H9 (cell line): ENCODE measurements around the gene PTX3. TPM values are rescaled to one million over a fixed set of nuclear protein-coding genes. Genes with fewer than 3 reads are reported as not detected.

ENCODE experiments used
- DNase-seq: peaks from one replicate; pipeline ENCODE4 v3.0.0-alpha.2; 2017
- H2AFZ ChIP-seq: one replicate; pipeline ENCODE4 v1.6.1; 2013; ENCODE audit warnings: mild to moderate bottlenecking, low read length, control low read depth, moderate library complexity
- H2AK5ac ChIP-seq: 2 replicates; pipeline ENCODE4 v1.6.1; 2013; ENCODE audit warnings: low read length, control low read depth, mixed read lengths; ENCODE audit not compliant: insufficient read length
- H2BK120ac ChIP-seq: one replicate; pipeline ENCODE4 v1.6.1; 2013; ENCODE audit warnings: low read depth, mild to moderate bottlenecking, low read length, control low read depth, inconsistent platforms; ENCODE audit not compliant: poor library complexity, severe bottlenecking
- H2BK12ac ChIP-seq: 2 replicates; pipeline ENCODE4 v1.6.1; 2013; ENCODE audit warnings: low read length, control low read depth, mixed read lengths, low read depth; ENCODE audit not compliant: insufficient read length
- H2BK15ac ChIP-seq: 2 replicates; pipeline ENCODE4 v1.6.1; 2013; ENCODE audit warnings: low read depth, low read length, control low read depth
- H2BK20ac ChIP-seq: one replicate; pipeline ENCODE4 v1.6.1; 2013; ENCODE audit warnings: low read depth, mild to moderate bottlenecking, low read length, control low read depth, inconsistent platforms; ENCODE audit not compliant: poor library complexity, severe bottlenecking
- H2BK5ac ChIP-seq: 2 replicates; pipeline ENCODE4 v1.6.1; 2013; ENCODE audit warnings: low read length, control low read depth, mixed read lengths; ENCODE audit not compliant: insufficient read length
- H3K14ac ChIP-seq: 2 replicates; pipeline ENCODE4 v1.6.1; 2013; ENCODE audit warnings: low read length, control low read depth; ENCODE audit not compliant: insufficient read depth
- H3K18ac ChIP-seq: 2 replicates; pipeline ENCODE4 v1.6.1; 2013; ENCODE audit warnings: low read depth, mild to moderate bottlenecking, mixed read lengths, low read length, control low read depth; ENCODE audit not compliant: insufficient read length
- H3K23ac ChIP-seq: 2 replicates; pipeline ENCODE4 v1.6.1; 2013; ENCODE audit warnings: low read length, control low read depth, mixed read lengths, low read depth; ENCODE audit not compliant: insufficient read length
- H3K23me2 ChIP-seq: 2 replicates; pipeline ENCODE4 v1.6.1; 2013; ENCODE audit warnings: low read depth, mild to moderate bottlenecking, mixed read lengths, low read length, control low read depth; ENCODE audit not compliant: insufficient read length, poor library complexity, severe bottlenecking
- H3K27ac ChIP-seq: 2 replicates; pipeline ENCODE4 v1.5.1; 2013; ENCODE audit warnings: low read length, control low read depth, mixed read lengths, low read depth; ENCODE audit not compliant: insufficient read length
- H3K27me3 ChIP-seq: 2 replicates; pipeline ENCODE4 v1.6.1; 2013; ENCODE audit warnings: low read length, control low read depth, inconsistent platforms; ENCODE audit not compliant: insufficient read depth
- H3K4ac ChIP-seq: 2 replicates; pipeline ENCODE4 v1.6.1; 2013; ENCODE audit warnings: low read depth, mild to moderate bottlenecking, control low read depth, inconsistent platforms, low read length, moderate library complexity
- H3K4me1 ChIP-seq: 2 replicates; pipeline ENCODE4 v1.6.1; 2013; ENCODE audit warnings: low read length, control low read depth, inconsistent platforms; ENCODE audit not compliant: insufficient read depth
- H3K4me2 ChIP-seq: 2 replicates; pipeline ENCODE4 v1.6.1; 2013; ENCODE audit warnings: low read length, control low read depth, mixed read lengths; ENCODE audit not compliant: insufficient read length, insufficient read depth
- H3K56ac ChIP-seq: 2 replicates; pipeline ENCODE4 v1.6.1; 2013; ENCODE audit warnings: low read depth, mild to moderate bottlenecking, mixed read lengths, low read length, control low read depth; ENCODE audit not compliant: insufficient read length
- H3K79me1 ChIP-seq: 2 replicates; pipeline ENCODE4 v1.6.1; 2013; ENCODE audit warnings: low read depth, mild to moderate bottlenecking, moderate library complexity, low read length, control low read depth, inconsistent platforms; ENCODE audit not compliant: insufficient read depth, poor library complexity, severe bottlenecking
- H3K79me2 ChIP-seq: 2 replicates; pipeline ENCODE4 v1.6.1; 2013; ENCODE audit warnings: low read length, control low read depth, inconsistent platforms; ENCODE audit not compliant: insufficient read depth
- H3K9ac ChIP-seq: 2 replicates; pipeline ENCODE4 v1.6.1; 2013; ENCODE audit warnings: low read length, control low read depth, mixed read lengths; ENCODE audit not compliant: insufficient read length; ENCODE audit errors: extremely low read depth
- H3K9me3 ChIP-seq: one replicate; pipeline ENCODE4 v1.6.1; 2013; ENCODE audit warnings: low read depth, low read length, inconsistent platforms; ENCODE audit not compliant: control insufficient read depth
- H3T11ph ChIP-seq: one replicate; pipeline ENCODE4 v1.6.1; 2013; ENCODE audit warnings: mild to moderate bottlenecking, low read length, control low read depth, inconsistent platforms
- H4K20me1 ChIP-seq: one replicate; pipeline ENCODE4 v1.6.1; 2013; ENCODE audit not compliant: control insufficient read depth, insufficient read length, insufficient read depth
- H4K5ac ChIP-seq: 2 replicates; pipeline ENCODE4 v1.6.1; 2013; ENCODE audit warnings: low read depth, mild to moderate bottlenecking, mixed read lengths, low read length, control low read depth; ENCODE audit not compliant: insufficient read length
- H4K8ac ChIP-seq: replicated peaks from 2 replicates; pipeline ENCODE4 v1.6.1; 2013; ENCODE audit warnings: low read length, control low read depth, mixed read lengths, low read depth; ENCODE audit not compliant: insufficient read length
- H4K91ac ChIP-seq: 2 replicates; pipeline ENCODE4 v1.6.1; 2013; ENCODE audit warnings: low read depth, mild to moderate bottlenecking, moderate library complexity, mixed read lengths, low read length, control low read depth; ENCODE audit not compliant: insufficient read length
- H3K27ac Mint-ChIP-seq, 3 experiments: 2 replicates in 2 of 3; 3 replicates in 1 of 3; pipeline ENCODE4 v1.8.0; 2020 to 2021; ENCODE audit warnings: mixed read lengths in 3 of 3, mild to moderate bottlenecking in 1 of 3, moderate library complexity in 1 of 3
- H3K27me3 Mint-ChIP-seq: 2 replicates; pipeline ENCODE4 v1.8.0; 2021; ENCODE audit warnings: low read depth, mild to moderate bottlenecking, moderate library complexity, mixed read lengths
- H3K36me3 Mint-ChIP-seq, 3 experiments: 2 replicates in 2 of 3; 3 replicates in 1 of 3; pipeline ENCODE4 v1.8.0; 2020 to 2021; ENCODE audit warnings: low read depth in 3 of 3, mixed read lengths in 3 of 3; ENCODE audit not compliant: insufficient read depth in 1 of 3
- H3K4me1 Mint-ChIP-seq, 2 experiments: 2 replicates each; pipeline ENCODE4 v1.8.0; 2020; ENCODE audit warnings: mixed read lengths in 2 of 2
- H3K4me3 Mint-ChIP-seq, 2 experiments: 2 replicates in 1 of 2; 3 replicates in 1 of 2; pipeline ENCODE4 v1.8.0; 2020 to 2021; ENCODE audit warnings: mild to moderate bottlenecking in 2 of 2, mixed read lengths in 2 of 2, moderate library complexity in 1 of 2
- H3K9me3 Mint-ChIP-seq, 2 experiments: 2 replicates in 1 of 2; 3 replicates in 1 of 2; pipeline ENCODE4 v1.8.0; 2020; ENCODE audit warnings: mild to moderate bottlenecking in 2 of 2, mixed read lengths in 2 of 2, moderate library complexity in 1 of 2
- WGBS: extraction: QIAGEN DNeasy Blood & Tissue Kit; methylation state at CpG from one replicate; pipeline ENCODE4 v1.1.7; 2013; ENCODE audit warnings: missing lambda C conversion rate, low lambda C conversion rate, mixed read lengths; ENCODE audit not compliant: insufficient read length; ENCODE audit errors: extremely low coverage; 5-methylcytosine and 5-hydroxymethylcytosine counted together
- total RNA-seq: library from RNA; stranded (reverse); gene quantifications from 2 replicates; pipeline ENCODE4 v1.2.1, GENCODE V29; 2021
- TF ChIP-seq, protein P1 (sequence below): fragments of 200-600 bp; sonication (generic); conservative IDR thresholded peaks from 3 replicates; pipeline ENCODE4 v1.8.0; 2021; ENCODE audit warnings: antibody characterized with exemption, mild to moderate bottlenecking

Gene PTX3
- total RNA-seq, 1 experiment from 2014 or later = 0.11 TPM

- TF ChIP-seq, protein P1, sequence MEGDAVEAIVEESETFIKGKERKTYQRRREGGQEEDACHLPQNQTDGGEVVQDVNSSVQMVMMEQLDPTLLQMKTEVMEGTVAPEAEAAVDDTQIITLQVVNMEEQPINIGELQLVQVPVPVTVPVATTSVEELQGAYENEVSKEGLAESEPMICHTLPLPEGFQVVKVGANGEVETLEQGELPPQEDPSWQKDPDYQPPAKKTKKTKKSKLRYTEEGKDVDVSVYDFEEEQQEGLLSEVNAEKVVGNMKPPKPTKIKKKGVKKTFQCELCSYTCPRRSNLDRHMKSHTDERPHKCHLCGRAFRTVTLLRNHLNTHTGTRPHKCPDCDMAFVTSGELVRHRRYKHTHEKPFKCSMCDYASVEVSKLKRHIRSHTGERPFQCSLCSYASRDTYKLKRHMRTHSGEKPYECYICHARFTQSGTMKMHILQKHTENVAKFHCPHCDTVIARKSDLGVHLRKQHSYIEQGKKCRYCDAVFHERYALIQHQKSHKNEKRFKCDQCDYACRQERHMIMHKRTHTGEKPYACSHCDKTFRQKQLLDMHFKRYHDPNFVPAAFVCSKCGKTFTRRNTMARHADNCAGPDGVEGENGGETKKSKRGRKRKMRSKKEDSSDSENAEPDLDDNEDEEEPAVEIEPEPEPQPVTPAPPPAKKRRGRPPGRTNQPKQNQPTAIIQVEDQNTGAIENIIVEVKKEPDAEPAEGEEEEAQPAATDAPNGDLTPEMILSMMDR = no peak
- Histone ChIP-seq H2BK120ac (no peak overlapping the region), H4K91ac (no peak overlapping the region), H3K27me3 (no peaks in the 10 kb centered on the region), H2AK5ac (no peak overlapping the region), H3K9ac (no peak overlapping the region), H2BK15ac (no peak overlapping the region), H3T11ph (no peak overlapping the region), H3K14ac (no peak overlapping the region), H3K23ac (no peak overlapping the region), H4K20me1 (no peaks in the 10 kb centered on the region), H3K79me1 (no peaks in the 10 kb centered on the region), H2BK20ac (no peak overlapping the region), H2BK12ac (no peak overlapping the region), H3K4me2 (no peak overlapping the region), H3K56ac (no peak overlapping the region), H2AFZ (no peak overlapping the region), H3K23me2 (no peaks in the 10 kb centered on the region), H2BK5ac (no peak overlapping the region), H3K9me3 (no peaks in the 10 kb centered on the region), H3K27ac (no peak overlapping the region), H3K4me1 (no peaks in the 10 kb centered on the region), H4K8ac (no peak overlapping the region), H3K4ac (no peak overlapping the region), H3K18ac (no peak overlapping the region), H4K5ac (no peak overlapping the region), H3K79me2 (no peaks in the 10 kb centered on the region)
- no peaks in the 10 kb centered on the region for H3K27me3 Mint-ChIP-seq
- no peak overlapping the region for H3K27ac Mint-ChIP-seq
- H3K4me1 Mint-ChIP-seq = no peaks in the 10 kb centered on the region
- H3K9me3 Mint-ChIP-seq = no peaks in the 10 kb centered on the region
- no peaks in the 10 kb centered on the region for H3K36me3 Mint-ChIP-seq
- no CpG with 5 or more reads among the region's 7 CpGs for WGBS
- no peak for DNase-seq
- H3K4me3 Mint-ChIP-seq = no peak overlapping the region
Measured at GRCh38 chr3:157469561-157470294, 33.1 kb downstream of the PTX3 start.
